Activated CD8-positive, alpha-beta memory T cell treated with anti-CD3 and anti-CD28 coated beads, Interleukin-2, amount 50 U/mL, for 1 hour (primary cell): ENCODE data around the gene STUB1.

Source experiments
- DNase-seq: peaks from one replicate; pipeline ENCODE4 v3.0.0-alpha.2; 2020; ENCODE audit errors: extremely low read depth

STUB1 gene

GRCh38 chr16:644556-644955 lies 35.7 kb upstream of the STUB1 start:
- DNase-seq, result no peak

- no peak for DNase-seq
Measured at GRCh38 chr16:645852-646678, 34.1 kb upstream of the STUB1 start.

GRCh38 chr16:646679-647172 lies 33.5 kb upstream of the STUB1 start:
- no peak for DNase-seq

GRCh38 chr16:647173-647902 lies 32.9 kb upstream of the STUB1 start:
- no peak for DNase-seq

GRCh38 chr16:648071-648780 lies 32.0 kb upstream of the STUB1 start:
- DNase-seq, result no peak

GRCh38 chr16:648781-649589 lies 31.2 kb upstream of the STUB1 start, which contains the start of gene WDR90:
WDR90 (plus strand) TSS chr16:649365; CDS start chr16:649417, 52 bp downstream.
- DNase-seq, result peak; percentile 68

GRCh38 chr16:649631-650030 lies 30.6 kb upstream of the STUB1 start:
- DNase-seq, result no peak

GRCh38 chr16:651844-652243 lies 28.4 kb upstream of the STUB1 start:
- no peak for DNase-seq

GRCh38 chr16:652454-653305 lies 27.5 kb upstream of the STUB1 start:
- DNase-seq, result no peak

GRCh38 chr16:654034-654433 lies 26.2 kb upstream of the STUB1 start:
- DNase-seq, result no peak

GRCh38 chr16:657487-657886 lies 22.7 kb upstream of the STUB1 start:
- DNase-seq, result no peak

- no peak for DNase-seq
Measured at GRCh38 chr16:658679-659571, 21.3 kb upstream of the STUB1 start.

- DNase-seq, result no peak
Measured at GRCh38 chr16:659618-660017, 20.6 kb upstream of the STUB1 start.

- DNase-seq, result no peak
Measured at GRCh38 chr16:660132-660458, 20.1 kb upstream of the STUB1 start.

- DNase-seq, result no peak
Measured at GRCh38 chr16:660459-661183, 19.6 kb upstream of the STUB1 start.

GRCh38 chr16:661184-661821 lies 18.9 kb upstream of the STUB1 start:
- no peak for DNase-seq

GRCh38 chr16:662095-662494 lies 18.1 kb upstream of the STUB1 start:
- DNase-seq, result no peak

GRCh38 chr16:662597-662996 lies 17.6 kb upstream of the STUB1 start:
- no peak for DNase-seq
